ENCODE data around the gene CAMK1D.
"Not testable (repeated sequence)": the region's sequence is repeated elsewhere in the genome, so short reads cannot be mapped to it uniquely, and the experiment has no call there.

The CAMK1D gene

GRCh38 chr10:12702215-12702770, 352.9 kb downstream of the CAMK1D start:
- H3K4me3 ChIP-seq (ENCODE audit: low read length): no peak overlapping the region
- TF ChIP-seq ZNF274 (IDR thresholded peaks at IDR 0.05; ENCODE audit: low read depth, low read length): no peak

- no peak for TF ChIP-seq ZNF274 (IDR thresholded peaks at IDR 0.05; ENCODE audit: low read depth, low read length)
Measured at GRCh38 chr10:12703126-12703525, 353.8 kb downstream of the CAMK1D start.

GRCh38 chr10:12703813-12704212, 354.5 kb downstream of the CAMK1D start:
- no peak overlapping the region for H3K4me3 ChIP-seq (ENCODE audit: low read length)
- TF ChIP-seq ZNF274 (IDR thresholded peaks at IDR 0.05; ENCODE audit: low read depth, low read length): no peak

More at GRCh38 chr10:12703126-12703525, 353.8 kb downstream of the CAMK1D start:
- no peak overlapping the region for H3K4me3 ChIP-seq (ENCODE audit: low read length)

- TF ChIP-seq ZNF274 (IDR thresholded peaks at IDR 0.05; ENCODE audit: low read depth, low read length): no peak
- no peak overlapping the region for H3K4me3 ChIP-seq (ENCODE audit: low read length)
Measured at GRCh38 chr10:12704488-12704887, 355.1 kb downstream of the CAMK1D start.

- TF ChIP-seq ZNF274 (IDR thresholded peaks at IDR 0.05; ENCODE audit: low read depth, low read length): no peak
- H3K4me3 ChIP-seq (ENCODE audit: low read length): no peak overlapping the region
Measured at GRCh38 chr10:12705943-12706342, 356.6 kb downstream of the CAMK1D start.

- no peak for TF ChIP-seq ZNF274 (IDR thresholded peaks at IDR 0.05; ENCODE audit: low read depth, low read length)
Measured at GRCh38 chr10:12707461-12708185, 358.3 kb downstream of the CAMK1D start.

GRCh38 chr10:12709000-12709401, 359.7 kb downstream of the CAMK1D start:
- TF ChIP-seq ZNF274 (IDR thresholded peaks at IDR 0.05; ENCODE audit: low read depth, low read length): no peak
- no peak overlapping the region for H3K4me3 ChIP-seq (ENCODE audit: low read length)

More at GRCh38 chr10:12707461-12708185, 358.3 kb downstream of the CAMK1D start:
- H3K4me3 ChIP-seq (ENCODE audit: low read length): no peak overlapping the region

- TF ChIP-seq ZNF274 (IDR thresholded peaks at IDR 0.05; ENCODE audit: low read depth, low read length): no peak
- H3K4me3 ChIP-seq (ENCODE audit: low read length): no peak overlapping the region
Measured at GRCh38 chr10:12709521-12709963, 360.2 kb downstream of the CAMK1D start.

GRCh38 chr10:12710157-12710556, 360.8 kb downstream of the CAMK1D start:
- no peak overlapping the region for H3K4me3 ChIP-seq (ENCODE audit: low read length)
- no peak for TF ChIP-seq ZNF274 (IDR thresholded peaks at IDR 0.05; ENCODE audit: low read depth, low read length)

GRCh38 chr10:12710594-12711349, 361.4 kb downstream of the CAMK1D start:
- no peak for TF ChIP-seq ZNF274 (IDR thresholded peaks at IDR 0.05; ENCODE audit: low read depth, low read length)
- H3K4me3 ChIP-seq (ENCODE audit: low read length): no peak overlapping the region

GRCh38 chr10:12711350-12711708, 362.0 kb downstream of the CAMK1D start:
- no peak overlapping the region for H3K4me3 ChIP-seq (ENCODE audit: low read length)

GRCh38 chr10:12712293-12712983, 363.1 kb downstream of the CAMK1D start:
- TF ChIP-seq ZNF274 (IDR thresholded peaks at IDR 0.05; ENCODE audit: low read depth, low read length): no peak
- H3K4me3 ChIP-seq (ENCODE audit: low read length): no peak overlapping the region

More at GRCh38 chr10:12711350-12711708, 362.0 kb downstream of the CAMK1D start:
- no peak for TF ChIP-seq ZNF274 (IDR thresholded peaks at IDR 0.05; ENCODE audit: low read depth, low read length)

GRCh38 chr10:12712984-12713316, 363.6 kb downstream of the CAMK1D start:
- H3K4me3 ChIP-seq (ENCODE audit: low read length): not testable (repeated sequence)

GRCh38 chr10:12716042-12716441, 366.7 kb downstream of the CAMK1D start:
- no peak for TF ChIP-seq ZNF274 (IDR thresholded peaks at IDR 0.05; ENCODE audit: low read depth, low read length)
- no peak overlapping the region for H3K4me3 ChIP-seq (ENCODE audit: low read length)

Data from GM08714 (cell line).